ENCODE data around the gene PXMP2. TPM values are rescaled to one million over a fixed set of nuclear protein-coding genes. Genes with fewer than 3 reads are reported as not detected.

PXMP2 gene
- total RNA-seq, 2 experiments from 2014 or later = 14.3 TPM

- CTCF ChIA-PET = interaction anchor here (1.7 kb wide), 1 partner anchor 9 kb away, joined by 3 read pairs; no protein-coding TSS in a partner anchor
- intact Hi-C loops (cut with micrococcal nuclease) = no loop called here
Measured at GRCh38 chr12:132647858-132648257, 39.5 kb upstream of the PXMP2 start.

GRCh38 chr12:132648616-132649225 is 38.7 kb upstream of the PXMP2 start:
- Mint-ChIP-seq H3K27me3 (no peaks in the 10 kb centered on the region), H3K4me1 (ENCODE audit: low read depth) (peaks cover 3% of the 10 kb centered on the region), H3K27ac (no peak overlapping the region), H3K9me3 (no peaks in the 10 kb centered on the region), H3K4me3 (no peak overlapping the region), H3K36me3 (ENCODE audit: low read depth) (peaks cover 37% of the 10 kb centered on the region)
- POLR2A ChIA-PET = interaction anchor here (0.6 to 1.1 kb wide), 3 partner anchors 13 to 62 kb away, joined by 3 read pairs; no protein-coding TSS in a partner anchor
- intact Hi-C loops (cut with micrococcal nuclease) = no loop called here
- TF ChIP-seq CTCF (IDR thresholded peaks at IDR 0.05) = no peak
- CTCF ChIA-PET = interaction anchor here (1.0 to 1.6 kb wide), 2 partner anchors 8 to 10 kb away, joined by 3 to 5 read pairs; no protein-coding TSS in a partner anchor
- ATAC-seq = no peak
- DNase-seq = no peak

More at GRCh38 chr12:132647858-132648257, 39.5 kb upstream of the PXMP2 start:
- Mint-ChIP-seq H3K27me3 (no peaks in the 10 kb centered on the region), H3K4me3 (no peak overlapping the region), H3K36me3 (ENCODE audit: low read depth) (peaks cover 40% of the 10 kb centered on the region), H3K9me3 (no peaks in the 10 kb centered on the region), H3K4me1 (ENCODE audit: low read depth) (peaks cover 3% of the 10 kb centered on the region), H3K27ac (no peak overlapping the region)
- DNase-seq = no peak
- no peak for TF ChIP-seq CTCF (IDR thresholded peaks at IDR 0.05)
- POLR2A ChIA-PET = interaction anchor here (0.6 to 0.8 kb wide), 2 partner anchors 18 to 61 kb away, joined by 3 read pairs; no protein-coding TSS in a partner anchor
- no peak for ATAC-seq

- H3K27me3 Mint-ChIP-seq = no peaks in the 10 kb centered on the region
- peaks cover 3% of the 10 kb centered on the region for H3K4me1 Mint-ChIP-seq (ENCODE audit: low read depth)
- ChIA-PET CTCF (interaction anchor here (1.0 to 1.6 kb wide), 2 partner anchors 9 to 11 kb away, joined by 3 to 5 read pairs; no protein-coding TSS in a partner anchor), POLR2A (interaction anchor here (1.1 kb wide), 1 partner anchor 12 kb away, joined by 3 read pairs; no protein-coding TSS in a partner anchor)
- TF ChIP-seq CTCF (IDR thresholded peaks at IDR 0.05) = no peak
- intact Hi-C loops (cut with micrococcal nuclease) = no loop called here
- H3K27ac Mint-ChIP-seq = no peak overlapping the region
- no peak for DNase-seq
- no peak for ATAC-seq
- peaks cover 39% of the 10 kb centered on the region for H3K36me3 Mint-ChIP-seq (ENCODE audit: low read depth)
- H3K4me3 Mint-ChIP-seq = no peak overlapping the region
- H3K9me3 Mint-ChIP-seq = no peaks in the 10 kb centered on the region
Measured at GRCh38 chr12:132649226-132649945, 38.0 kb upstream of the PXMP2 start.

- ChIA-PET POLR2A (interaction anchor here (0.6 to 1.2 kb wide), 2 partner anchors 44 to 187 kb away, joined by 3 read pairs; no protein-coding TSS in a partner anchor), CTCF (interaction anchor here (1.1 kb wide), 1 partner anchor 13 kb away, joined by 3 read pairs; no protein-coding TSS in a partner anchor)
- Mint-ChIP-seq H3K27me3 (no peaks in the 10 kb centered on the region), H3K36me3 (ENCODE audit: low read depth) (peaks cover 38% of the 10 kb centered on the region), H3K27ac (no peak overlapping the region), H3K4me3 (no peak overlapping the region), H3K9me3 (no peaks in the 10 kb centered on the region), H3K4me1 (ENCODE audit: low read depth) (no peaks in the 10 kb centered on the region)
- intact Hi-C loops (cut with micrococcal nuclease) = no loop called here
- TF ChIP-seq CTCF (IDR thresholded peaks at IDR 0.05) = no peak
- no peak for DNase-seq
- no peak for ATAC-seq
Measured at GRCh38 chr12:132651444-132652100, 35.8 kb upstream of the PXMP2 start.

Data from activated CD8-positive, alpha-beta T cell treated with anti-CD3 and anti-CD28 coated beads for 36 hours (primary cell).